Hypothalamus (tissue), 51 donors: ENCODE measurements around the gene NLRC3.

Experiments
- DNase-seq, 51 donors: peaks; one replicate each; lab custom pipeline; 2025; lab: John Stamatoyannopoulos, UW

The NLRC3 gene

GRCh38 chr16:3581392-3581791, 4.2 kb upstream of the NLRC3 start:
- no peak for DNase-seq

GRCh38 chr16:3580686-3581085, 3.5 kb upstream of the NLRC3 start:
- no peak for DNase-seq

- no peak for DNase-seq
Measured at GRCh38 chr16:3580251-3580651, 3.0 kb upstream of the NLRC3 start.

GRCh38 chr16:3579776-3580175, 2.6 kb upstream of the NLRC3 start:
- no peak for DNase-seq

GRCh38 chr16:3578610-3579551, 1.7 kb upstream of the NLRC3 start:
- DNase-seq = no peak

GRCh38 chr16:3578121-3578520, 918 bp upstream of the NLRC3 start:
- DNase-seq = no peak

- no peak for DNase-seq
Measured at GRCh38 chr16:3576211-3576610, 992 bp downstream of the NLRC3 start.

- no peak for DNase-seq
Measured at GRCh38 chr16:3575491-3575890, 1.7 kb downstream of the NLRC3 start.

- DNase-seq = no peak
Measured at GRCh38 chr16:3574195-3574594, 3.0 kb downstream of the NLRC3 start.

GRCh38 chr16:3573146-3573815, 3.9 kb downstream of the NLRC3 start:
- no peak for DNase-seq

GRCh38 chr16:3570420-3571062, 6.7 kb downstream of the NLRC3 start:
- no peak for DNase-seq

GRCh38 chr16:3569851-3570250, 7.4 kb downstream of the NLRC3 start:
- no peak for DNase-seq

- no peak for DNase-seq
Measured at GRCh38 chr16:3566990-3567389, 10.2 kb downstream of the NLRC3 start.

- no peak for DNase-seq
Measured at GRCh38 chr16:3564889-3565141, 12.4 kb downstream of the NLRC3 start.

- peak in 1 of 51 donors; percentile 2 for DNase-seq
Measured at GRCh38 chr16:3564130-3564888, 12.9 kb downstream of the NLRC3 start.

- no peak for DNase-seq
Measured at GRCh38 chr16:3562914-3563480, 14.2 kb downstream of the NLRC3 start.

GRCh38 chr16:3561626-3562025, 15.6 kb downstream of the NLRC3 start:
- DNase-seq = no peak

GRCh38 chr16:3554351-3554928, 22.8 kb downstream of the NLRC3 start:
- DNase-seq = no peak

- no peak for DNase-seq
Measured at GRCh38 chr16:3553138-3553923, 23.9 kb downstream of the NLRC3 start.
